Transverse colon (tissue), 4 donors: ENCODE data around the gene NEU1. TPM values are rescaled to one million over a fixed set of nuclear protein-coding genes. Genes with fewer than 3 reads are reported as not detected.

ENCODE experiments used
- DNase-seq: peaks from one replicate; pipeline ENCODE4 v3.0.0-alpha.2; 2019
- H3K27ac ChIP-seq, 4 donors: fragments of 200-600 bp; sonication (generic); 2 replicates each; pipeline ENCODE4 v1.5.1; 2016 to 2018; ENCODE audit warnings: inconsistent platforms in 4 of 4
- H3K27me3 ChIP-seq: fragments of 200-600 bp; sonication (generic); 2 replicates; pipeline ENCODE4 v1.5.1; 2017; ENCODE audit warnings: inconsistent platforms
- H3K36me3 ChIP-seq, 4 donors: fragments of 200-600 bp; sonication (generic); 2 replicates each; pipeline ENCODE4 v1.5.1; 2017 to 2019; ENCODE audit warnings: inconsistent platforms in 4 of 4
- H3K4me1 ChIP-seq, 4 donors: fragments of 200-600 bp; sonication (generic); 2 replicates each; pipeline ENCODE4 v1.5.1; 2017 to 2020; ENCODE audit warnings: inconsistent platforms in 4 of 4
- H3K4me3 ChIP-seq, 4 donors: fragments of 200-600 bp; sonication (generic); 1 replicate in 1 of 4; 2 replicates in 3 of 4; pipeline versions ENCODE4 v1.5.1 to v1.6.1; 2017 to 2019; ENCODE audit warnings: inconsistent platforms in 4 of 4
- H3K9me3 ChIP-seq, 2 donors: fragments of 200-600 bp; sonication (generic); 2 replicates each; pipeline ENCODE4 v1.5.1; 2017 to 2019; ENCODE audit warnings: inconsistent platforms in 2 of 2
- EP300 ChIP-seq: sonication (generic); formaldehyde crosslinking; IDR thresholded peaks from one replicate; pipeline ENCODE4 v1.6.1; 2017; ENCODE audit warnings: antibody characterized with exemption, low read depth
- POLR2A ChIP-seq: fragments of 450-650 bp; IDR thresholded peaks from one replicate; pipeline ENCODE4 v1.6.1; 2016; ENCODE audit warnings: antibody characterized with exemption, mild to moderate bottlenecking, moderate library complexity
- POLR2AphosphoS5 ChIP-seq, 3 donors: sonication (generic); formaldehyde crosslinking; IDR thresholded peaks; one replicate each; pipeline ENCODE4 v1.6.1; 2016; ENCODE audit warnings: antibody characterized with exemption in 3 of 3
- WGBS, 2 donors: methylation state at CpG; one replicate each; pipeline ENCODE4 v1.1.5; 2018; ENCODE audit warnings: low coverage in 1 of 2; 5-methylcytosine and 5-hydroxymethylcytosine counted together
- in situ Hi-C, 4 donors: fragments of 200-750 bp; cut with MboI; loops; one replicate each; pipeline versions ENCODE4 v1.15.0 to v1.15.1; 2017; ENCODE audit warnings: low sequenced_read_pairs in 3 of 4, low pct_ligation_motif_present in 1 of 4, low pct_unique_long_range_greater_than_20kb in 1 of 4
- intact Hi-C: fragments of 100-400 bp; cut with DNase I; formaldehyde crosslinking; loops from one replicate; pipeline ENCODE4 v1.15.1; 2023; ENCODE audit warnings: low total_unique reads
- total RNA-seq, 4 donors: library from RNA; depleted of rRNA; stranded (reverse); fragments of >200 nt; gene quantifications; one replicate each; pipeline ENCODE4 v1.1.0, GENCODE V29; 2016
- TF ChIP-seq, protein P1 (sequence below), 5 experiments: fragments of 200-600 bp in 3 of 5; fragments of 450-650 bp in 2 of 5; sonication (generic) in 3 of 5; IDR thresholded peaks; 1 replicate in 2 of 5; 2 replicates in 3 of 5; pipeline ENCODE4 v1.5.1; 2016 to 2017; ENCODE audit warnings: antibody characterized with exemption in 5 of 5, inconsistent platforms in 3 of 5, mild to moderate bottlenecking in 2 of 5, moderate library complexity in 1 of 5

Gene NEU1
- total RNA-seq, 4 donors from 2014 or later = 21.1 to 88.7 (median 65.4) TPM

- 8 to 24% methylated on average over 10 to 12 of the region's 12 CpGs for WGBS, 2 donors
- peaks cover 0 to 36% (median 18%) of the 10 kb centered on the region in 4 donors for H3K36me3 ChIP-seq
Measured at GRCh38 chr6:31836474-31837368, 25.9 kb downstream of the NEU1 start.

DNA sequence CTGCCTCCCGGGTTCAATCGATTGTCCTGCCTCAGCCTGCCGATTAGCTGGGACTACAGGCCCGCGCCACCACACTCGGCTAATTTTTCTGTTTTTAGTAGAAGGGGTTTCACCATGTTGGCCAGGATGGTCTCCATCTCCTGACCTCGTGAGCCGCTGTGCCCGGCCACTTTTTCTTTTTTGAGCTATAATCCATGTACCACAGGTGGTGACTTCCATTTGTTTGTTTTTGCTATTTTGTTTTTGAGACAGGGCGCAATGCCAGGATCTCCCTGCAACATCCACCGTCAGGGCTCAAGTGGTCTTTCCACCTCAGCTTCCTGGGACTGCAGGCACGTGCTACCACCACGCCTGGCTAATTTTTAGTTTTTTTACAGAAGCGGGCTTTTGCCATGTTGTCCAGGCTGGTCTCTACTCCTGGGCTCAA is 26.6 kb downstream of the NEU1 start:
- TF ChIP-seq EP300 (no peak), POLR2AphosphoS5 (IDR thresholded peaks at IDR 0.05) (no peak), POLR2A (no peak)
- TF ChIP-seq, protein P1, sequence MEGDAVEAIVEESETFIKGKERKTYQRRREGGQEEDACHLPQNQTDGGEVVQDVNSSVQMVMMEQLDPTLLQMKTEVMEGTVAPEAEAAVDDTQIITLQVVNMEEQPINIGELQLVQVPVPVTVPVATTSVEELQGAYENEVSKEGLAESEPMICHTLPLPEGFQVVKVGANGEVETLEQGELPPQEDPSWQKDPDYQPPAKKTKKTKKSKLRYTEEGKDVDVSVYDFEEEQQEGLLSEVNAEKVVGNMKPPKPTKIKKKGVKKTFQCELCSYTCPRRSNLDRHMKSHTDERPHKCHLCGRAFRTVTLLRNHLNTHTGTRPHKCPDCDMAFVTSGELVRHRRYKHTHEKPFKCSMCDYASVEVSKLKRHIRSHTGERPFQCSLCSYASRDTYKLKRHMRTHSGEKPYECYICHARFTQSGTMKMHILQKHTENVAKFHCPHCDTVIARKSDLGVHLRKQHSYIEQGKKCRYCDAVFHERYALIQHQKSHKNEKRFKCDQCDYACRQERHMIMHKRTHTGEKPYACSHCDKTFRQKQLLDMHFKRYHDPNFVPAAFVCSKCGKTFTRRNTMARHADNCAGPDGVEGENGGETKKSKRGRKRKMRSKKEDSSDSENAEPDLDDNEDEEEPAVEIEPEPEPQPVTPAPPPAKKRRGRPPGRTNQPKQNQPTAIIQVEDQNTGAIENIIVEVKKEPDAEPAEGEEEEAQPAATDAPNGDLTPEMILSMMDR (IDR thresholded peaks at IDR 0.05) = no peak
- Histone ChIP-seq H3K27me3 (no peaks in the 10 kb centered on the region), H3K9me3 (no peaks in the 10 kb centered on the region), H3K27ac (peak overlapping the region; percentile 93 to 99 (median 97)), H3K36me3 (peaks cover 0 to 36% (median 16%) of the 10 kb centered on the region in 4 donors), H3K4me3 (peak overlapping the region in 3 of 4 donors; percentile 76 to 91 (median 89)), H3K4me1 (peaks cover 26 to 74% (median 58%) of the 10 kb centered on the region in 4 donors)
- intact Hi-C loops (loop anchor here (10.0 kb wide), 1 partner anchor 151 kb away; the partner anchor contains the start of gene LY6G5C), in situ Hi-C loops (no loop called here)
- WGBS, 2 donors = 22 to 26% methylated on average over 6 to 14 of the region's 14 CpGs
- no peak for DNase-seq

More at GRCh38 chr6:31836474-31837368, 25.9 kb downstream of the NEU1 start:
- Histone ChIP-seq H3K27ac (peak overlapping the region; percentile 93 to 99 (median 97)), H3K4me3 (peak overlapping the region in 2 of 4 donors; percentile 76 to 91), H3K27me3 (no peaks in the 10 kb centered on the region), H3K9me3 (no peaks in the 10 kb centered on the region), H3K4me1 (peaks cover 19 to 67% (median 52%) of the 10 kb centered on the region in 4 donors)
- in situ Hi-C loops = no loop called here
- intact Hi-C loops = loop anchor here (10.0 kb wide), 1 partner anchor 152 kb away; the partner anchor contains the start of gene LY6G5C
- no peak for DNase-seq
- TF ChIP-seq POLR2AphosphoS5 (IDR thresholded peaks at IDR 0.05) = no peak
- no peak for TF ChIP-seq EP300
- TF ChIP-seq, protein P1 (IDR thresholded peaks at IDR 0.05) = no peak
- no peak for TF ChIP-seq POLR2A

DNA sequence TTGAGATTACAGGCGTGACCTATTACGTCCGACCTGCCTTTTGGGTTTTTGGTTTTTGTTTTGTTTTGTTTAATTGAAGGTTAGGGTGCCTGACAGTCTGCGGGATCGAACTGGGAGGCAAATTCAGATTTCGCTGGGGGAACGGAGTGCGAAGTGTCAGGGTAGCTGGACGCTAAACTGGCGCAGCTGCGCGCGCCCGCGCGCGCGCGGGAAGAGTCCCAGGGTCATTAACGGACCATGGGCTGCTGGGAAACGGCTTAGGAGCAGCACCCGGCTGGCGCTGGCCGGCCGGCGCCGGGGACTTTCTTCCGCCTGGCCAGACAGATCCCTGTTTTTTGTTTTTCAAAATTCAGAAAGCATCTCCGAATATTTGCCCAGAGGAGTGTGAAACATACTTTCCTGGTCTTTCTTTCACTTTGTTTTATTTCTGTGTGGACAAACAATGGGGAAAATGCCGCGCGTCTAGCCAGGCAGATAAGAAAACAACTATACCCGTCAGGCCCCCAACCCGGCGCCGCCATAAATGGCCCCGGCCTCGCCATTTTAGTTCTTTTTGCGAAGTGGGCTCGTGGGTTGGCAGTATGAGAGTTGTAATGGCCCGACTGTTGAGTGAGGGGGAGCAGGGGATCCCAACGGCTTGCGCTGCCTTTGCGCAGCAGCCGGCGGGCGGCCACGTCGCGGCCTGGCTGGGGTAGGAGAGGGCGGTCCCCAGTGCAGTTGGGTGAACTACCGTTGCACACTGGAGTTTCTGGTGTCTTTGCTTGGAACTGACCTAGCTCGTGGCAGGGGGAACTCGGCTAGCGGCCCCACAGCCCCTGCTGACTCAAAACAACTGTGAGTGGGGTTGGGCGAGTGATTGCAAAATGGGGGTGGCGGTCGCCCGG is 28.0 kb downstream of the NEU1 start:
- H3K27me3 ChIP-seq = no peaks in the 10 kb centered on the region
- 0 to 1% methylated on average over 2 to 57 of the region's 59 CpGs for WGBS, 2 donors
- H3K36me3 ChIP-seq = peaks cover 0 to 21% (median 9%) of the 10 kb centered on the region in 4 donors
- peaks cover 27 to 79% (median 62%) of the 10 kb centered on the region in 4 donors for H3K4me1 ChIP-seq
- H3K4me3 ChIP-seq = peak overlapping the region; percentile 76 to 91 (median 84)
- H3K9me3 ChIP-seq = no peaks in the 10 kb centered on the region
- intact Hi-C loops = loop anchor here (5.0 to 10.0 kb wide), 2 partner anchors 107 to 150 kb away; partner anchors contain the start of genes DDAH2 and LY6G5C
- in situ Hi-C loops = no loop called here
- DNase-seq = peak; percentile 90
- H3K27ac ChIP-seq = peak overlapping the region; percentile 93 to 99 (median 97)
- TF ChIP-seq EP300 (peak; percentile 12), POLR2AphosphoS5 (IDR thresholded peaks at IDR 0.05) (peak; percentile 75 to 86 (median 75)), POLR2A (peak; percentile 78)
- TF ChIP-seq, protein P1 (IDR thresholded peaks at IDR 0.05) = no peak
